ENCODE measurements around the gene ZBTB20.

ZBTB20 gene

DNA sequence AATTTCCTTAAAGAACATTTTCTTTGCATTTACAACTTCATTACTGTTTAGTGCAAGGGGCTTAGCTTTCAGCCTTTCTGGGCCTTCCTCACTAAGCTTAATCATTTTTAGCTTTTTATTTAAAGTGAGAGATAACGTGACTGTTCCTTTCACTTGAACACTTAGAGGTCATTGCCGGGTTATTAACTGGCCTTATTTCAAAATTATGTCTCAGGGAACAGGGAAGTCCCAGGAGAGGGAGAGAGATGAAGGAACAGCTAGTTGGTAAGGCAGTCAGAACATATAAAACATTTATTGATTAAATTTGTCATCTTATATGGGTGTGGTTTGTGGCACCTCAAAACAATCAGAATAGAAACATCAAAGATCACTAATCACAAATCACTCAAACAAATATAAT, 584.5 kb downstream of the ZBTB20 start:
- DNase-seq: no peak

DNA sequence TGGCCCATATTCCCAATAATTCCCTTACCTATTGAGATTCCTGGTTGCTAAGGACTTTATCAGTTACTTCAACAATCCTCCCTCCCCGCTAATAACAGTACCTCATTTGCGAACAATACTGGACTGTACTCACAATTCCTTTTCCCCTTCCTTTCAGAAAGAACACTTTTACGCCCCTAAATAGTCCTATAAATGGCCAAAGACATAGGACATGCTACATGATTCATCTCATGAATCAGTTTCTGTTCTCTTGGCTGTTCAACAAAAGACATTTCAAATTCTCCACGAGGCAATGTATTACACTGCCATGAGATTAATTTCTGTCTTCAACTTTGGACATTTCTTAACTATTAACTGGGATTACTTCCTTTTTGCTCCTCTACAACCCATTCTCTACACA, 588.8 kb downstream of the ZBTB20 start:
- DNase-seq: no peak

DNA sequence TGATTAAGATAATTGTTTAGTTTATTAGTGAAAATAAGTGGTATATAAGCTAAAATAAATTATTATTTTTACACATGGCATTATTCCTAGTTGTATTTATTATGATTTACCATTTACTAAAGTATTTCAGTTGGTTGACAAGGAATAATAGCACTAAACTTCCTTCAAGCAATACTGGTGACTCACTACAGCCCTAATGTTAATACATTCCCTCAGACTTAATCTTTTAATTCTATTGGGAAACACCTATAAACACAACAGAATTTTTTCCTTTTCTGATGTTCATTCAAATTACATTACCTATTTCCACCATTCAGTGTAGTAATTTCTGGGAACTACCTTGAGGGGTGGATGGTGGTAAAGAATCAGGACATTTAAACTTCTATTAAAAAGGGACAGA, 589.3 kb downstream of the ZBTB20 start:
- no peak for DNase-seq

DNA sequence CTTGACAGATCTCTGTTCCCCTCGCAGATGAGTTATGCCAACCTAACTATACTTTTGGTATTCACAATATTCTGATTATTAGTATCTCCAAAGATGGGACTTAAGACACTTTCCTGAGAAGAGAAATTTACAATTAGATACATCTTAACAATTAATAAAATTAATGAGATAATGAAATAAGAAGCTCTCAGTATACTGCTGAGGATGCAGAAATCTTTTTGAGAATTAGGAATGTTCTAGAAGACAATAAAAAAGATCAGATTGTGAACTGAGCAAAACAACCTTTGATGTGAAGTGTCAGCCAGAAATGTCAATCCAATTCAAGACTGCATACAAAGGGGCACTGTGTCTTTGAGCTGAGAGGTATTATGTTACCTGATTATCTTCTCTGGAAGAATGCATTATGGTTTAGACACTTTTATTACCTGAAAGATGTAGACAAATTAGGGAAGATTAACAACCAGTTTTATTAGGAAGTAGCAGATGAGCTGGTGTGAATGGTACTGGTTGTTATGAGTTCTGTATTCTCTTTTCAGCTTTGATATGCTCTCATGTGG, 590.4 kb downstream of the ZBTB20 start:
- DNase-seq: peak; percentile 54

DNA sequence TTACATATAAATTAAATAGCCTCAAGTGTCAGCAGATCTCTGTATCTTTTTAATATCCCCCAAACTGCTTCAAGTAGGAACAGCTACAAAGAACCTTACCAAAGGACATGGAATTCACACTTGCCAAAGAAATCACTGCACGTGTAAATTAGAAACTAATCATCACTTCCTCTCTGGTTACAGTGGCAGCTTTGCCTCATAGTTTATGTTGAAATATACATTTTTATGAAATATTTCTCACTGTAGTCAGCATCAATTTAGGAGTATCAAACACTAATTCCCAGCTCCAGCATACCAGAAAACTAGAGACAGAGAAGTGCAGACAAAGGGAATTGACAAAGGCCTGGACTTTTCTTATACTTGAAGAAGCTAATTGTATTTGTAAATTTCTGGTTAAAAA, 592.4 kb downstream of the ZBTB20 start:
- no peak for DNase-seq

DNA sequence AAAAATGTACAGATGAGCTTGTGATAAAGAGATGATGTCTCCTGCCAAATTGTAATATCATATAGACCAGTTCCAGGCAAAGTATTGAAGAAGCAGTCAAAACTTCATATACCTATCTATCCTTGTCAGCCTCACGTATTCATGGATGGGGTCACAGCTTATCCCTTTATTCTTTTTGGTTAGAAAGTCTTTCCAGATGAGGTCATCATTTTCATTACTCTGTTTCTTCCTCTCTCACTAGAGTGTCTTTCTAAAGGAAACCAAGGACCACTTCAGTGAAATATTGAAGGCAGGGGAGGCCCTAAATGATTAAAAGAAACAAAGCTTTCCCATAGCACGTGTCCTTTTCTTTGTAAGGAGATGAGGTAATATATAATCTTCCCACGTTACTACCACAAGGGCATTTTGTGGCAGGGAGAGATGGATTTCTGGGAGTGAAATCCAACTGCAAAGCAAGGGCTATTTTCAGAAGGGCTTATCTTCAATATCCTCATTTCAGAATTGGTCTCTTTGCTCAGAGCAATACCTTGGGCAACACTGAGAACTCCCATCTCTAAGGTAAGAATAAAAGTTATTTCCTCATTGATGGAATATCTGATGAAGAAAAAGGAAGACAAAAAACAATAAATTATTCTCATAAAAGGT, 593.0 kb downstream of the ZBTB20 start:
- DNase-seq: no peak

- no peak for DNase-seq
These were observed 594.6 kb downstream of the ZBTB20 start for GRCh38 chr3:114552527-114552812.

GRCh38 chr3:114551770-114552526, 595.1 kb downstream of the ZBTB20 start:
- no peak for DNase-seq

- DNase-seq: no peak
These were observed 596.9 kb downstream of the ZBTB20 start for GRCh38 chr3:114550165-114550564.

- no peak for DNase-seq
These were observed 601.9 kb downstream of the ZBTB20 start for GRCh38 chr3:114545193-114545592.

DNA sequence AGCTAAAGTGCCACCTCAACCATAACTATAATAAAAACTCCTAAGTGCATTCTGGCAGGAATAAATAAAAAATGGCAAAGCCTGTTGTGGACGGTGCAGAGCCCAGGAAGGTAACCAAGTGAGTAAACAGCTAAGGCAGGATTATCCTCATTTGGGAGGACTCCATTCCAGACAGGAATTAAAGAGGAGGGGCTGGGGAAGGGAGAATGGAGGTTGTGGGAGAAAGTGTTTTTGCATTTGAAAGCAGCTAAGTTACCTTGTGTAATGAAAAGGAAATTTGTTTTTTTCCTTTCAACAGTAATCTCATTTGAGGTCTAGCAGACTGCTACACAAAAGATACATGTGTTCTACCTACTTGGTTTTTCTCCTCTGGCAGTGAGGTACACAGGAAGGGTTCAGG, 604.7 kb downstream of the ZBTB20 start:
- DNase-seq: no peak

GRCh38 chr3:114539525-114539924, 607.6 kb downstream of the ZBTB20 start:
- DNase-seq: peak; percentile 9

DNA sequence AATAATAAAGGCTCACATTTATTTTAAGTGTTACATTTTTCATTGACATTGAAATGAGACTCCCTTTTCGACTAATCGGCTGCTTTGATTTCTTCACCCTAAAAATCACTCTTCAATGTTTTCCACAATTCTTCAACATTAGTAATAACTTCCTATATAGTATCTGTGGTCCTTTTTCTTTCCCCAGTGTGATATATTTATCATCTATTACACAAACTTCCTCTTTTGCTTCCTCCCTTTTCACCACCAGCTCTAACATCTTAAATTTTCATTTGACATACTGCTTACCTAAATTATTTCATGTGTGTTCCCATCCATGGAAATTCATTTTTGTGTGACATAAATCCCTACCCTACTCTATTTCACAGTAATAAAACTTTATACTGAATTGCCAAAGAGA, 608.9 kb downstream of the ZBTB20 start:
- DNase-seq: no peak

DNA sequence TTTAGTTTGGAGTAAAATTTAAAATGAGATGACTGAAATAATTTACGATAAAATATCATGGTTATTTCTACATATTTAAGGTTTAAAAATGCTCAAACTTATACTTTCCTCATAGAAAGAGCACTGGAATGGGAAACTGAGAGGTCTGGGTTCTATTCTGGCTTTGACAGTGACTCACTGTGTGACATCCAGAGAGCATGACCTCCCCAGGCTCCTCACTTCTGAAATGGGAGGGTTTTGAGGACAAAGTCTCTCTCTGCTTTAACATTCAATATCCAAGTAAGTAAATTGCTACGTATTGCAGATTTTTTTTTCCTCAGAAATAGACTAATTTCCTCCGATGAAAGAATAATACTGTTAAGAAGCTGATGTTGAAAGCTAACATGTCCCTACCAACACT, 618.6 kb downstream of the ZBTB20 start:
- no peak for DNase-seq

- DNase-seq: peak; percentile 23
These were observed 619.9 kb downstream of the ZBTB20 start for GRCh38 chr3:114527036-114527644.

GRCh38 chr3:114525278-114525677, 621.8 kb downstream of the ZBTB20 start:
- DNase-seq: no peak

- peak; percentile 4 for DNase-seq
These were observed 627.7 kb downstream of the ZBTB20 start for GRCh38 chr3:114519415-114519814.

- DNase-seq: no peak
These were observed 628.8 kb downstream of the ZBTB20 start for GRCh38 chr3:114518206-114518808.

DNA sequence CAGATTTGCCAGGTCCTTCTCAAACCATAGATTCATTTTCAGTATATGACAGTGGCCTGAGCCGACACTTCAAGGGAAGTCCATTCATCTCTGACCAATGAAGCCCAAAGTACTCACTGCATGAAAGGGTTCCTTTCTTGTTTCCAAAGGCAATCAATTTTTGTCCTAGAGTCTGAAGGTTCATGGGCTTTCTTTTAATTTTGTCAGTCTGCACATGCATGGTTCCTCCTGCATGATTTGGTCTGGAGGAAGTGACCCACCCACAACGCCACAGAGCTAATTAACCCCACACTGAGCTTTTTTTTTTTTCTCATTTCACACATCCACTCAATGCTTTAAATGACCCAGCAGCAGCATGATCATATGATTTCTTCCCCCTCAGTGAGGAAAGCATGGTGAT, 636.9 kb downstream of the ZBTB20 start:
- DNase-seq: peak; percentile 28

DNA sequence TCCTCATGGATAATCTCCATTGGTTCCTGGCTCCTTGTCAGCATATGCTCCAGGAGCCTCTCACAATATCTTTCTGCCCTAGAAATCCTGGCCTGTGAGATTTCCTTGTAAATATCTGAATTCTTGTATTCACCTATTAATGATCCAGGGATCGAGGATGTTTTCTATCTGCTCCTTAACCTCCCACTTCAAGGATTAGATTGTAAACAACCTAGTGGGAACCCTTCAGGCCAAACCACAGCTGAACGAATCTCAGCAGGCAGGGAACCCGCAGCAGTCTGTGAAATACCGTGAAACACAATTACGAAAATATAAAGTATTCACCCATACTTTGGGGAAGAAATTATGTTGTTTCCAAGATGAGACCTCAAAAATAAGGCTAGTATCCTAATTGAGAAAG, 637.3 kb downstream of the ZBTB20 start:
- no peak for DNase-seq

- DNase-seq: no peak
These were observed 638.1 kb downstream of the ZBTB20 start for GRCh38 chr3:114508976-114509375.

GRCh38 chr3:114508208-114508607, 638.9 kb downstream of the ZBTB20 start:
- no peak for DNase-seq

DNA sequence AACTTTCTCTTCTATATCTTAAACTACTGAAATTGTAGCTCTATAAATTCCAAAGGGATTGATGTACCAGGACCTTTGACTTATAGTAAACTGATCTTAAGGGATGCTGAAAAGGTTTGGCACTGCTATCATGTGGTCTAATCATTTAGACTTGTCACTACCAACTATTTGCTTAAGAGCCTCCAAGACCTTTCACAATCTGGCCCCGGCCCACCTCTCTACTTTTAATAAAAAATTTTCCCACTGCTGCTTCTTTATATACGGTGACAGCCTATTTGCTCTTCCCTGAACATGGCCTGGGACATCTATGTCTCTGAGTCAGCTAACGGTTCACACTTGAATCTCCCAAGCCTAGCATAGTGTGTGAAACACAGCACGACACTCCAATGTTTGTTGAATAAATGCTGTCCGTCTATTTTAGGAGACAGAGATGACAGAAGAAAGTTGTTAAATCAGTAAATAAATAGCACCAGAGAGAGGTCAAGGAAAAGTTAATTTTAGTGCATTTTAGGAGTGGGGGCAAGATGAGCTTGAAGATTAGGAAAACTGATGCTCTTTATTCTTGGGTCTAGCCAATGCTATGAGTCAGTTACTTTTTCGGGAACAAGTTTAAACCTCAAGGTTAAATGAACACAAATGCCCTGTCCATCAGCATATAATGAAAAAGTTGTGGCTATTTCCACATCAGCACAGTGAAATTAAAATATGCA, 640.3 kb downstream of the ZBTB20 start:
- DNase-seq: no peak
